SK-N-SH (cell line): ENCODE data around the gene ALDH1L2. TPM values are rescaled to one million over a fixed set of nuclear protein-coding genes. Genes with fewer than 3 reads are reported as not detected.

Experiments
- CTCF ChIA-PET: fragments of 300-600, 350-600 bp; formaldehyde crosslinking; extraction: SDS; loops from one replicate; lab custom pipeline; 2021; lab: Yijun Ruan, JAX
- POLR2A ChIA-PET: fragments of 350-600 bp; sonication (Branson Sonifier 250); formaldehyde crosslinking; extraction: SDS; loops from one replicate; lab custom pipeline; 2020; ENCODE audit warnings: antibody characterized with exemption, inconsistent platforms; lab: Yijun Ruan, JAX
- DNase-seq: peaks from one replicate; pipeline ENCODE4 v3.0.0; 2012
- H2AFZ ChIP-seq: fragments of 200-600 bp; sonication (generic); 2 replicates; pipeline ENCODE4 v1.8.1; 2016; ENCODE audit warnings: antibody characterized with exemption, mild to moderate bottlenecking, low read depth
- H3F3A ChIP-seq: fragments of 200-600 bp; sonication (generic); replicated peaks from 2 replicates; pipeline ENCODE3; 2016; ENCODE audit warnings: antibody characterized with exemption, mild to moderate bottlenecking; ENCODE audit not compliant: insufficient read depth
- H3K27ac ChIP-seq, 2 experiments: fragments of 200-500 bp in 1 of 2; fragments of 200-600 bp in 1 of 2; sonication (Bioruptor generic) in 1 of 2; sonication (generic), shearing (Covaris generic) in 1 of 2; 2 replicates each; pipeline versions ENCODE4 v1.5.1 to v1.6.1; 2014 to 2016; ENCODE audit warnings: low read depth in 2 of 2, inconsistent platforms in 1 of 2, low read length in 1 of 2, mild to moderate bottlenecking in 1 of 2, mixed read lengths in 1 of 2
- H3K27me3 ChIP-seq: fragments of 200-600 bp; sonication (generic), shearing (Covaris generic); 2 replicates; pipeline ENCODE4 v1.6.1; 2016; ENCODE audit warnings: mixed run types; ENCODE audit not compliant: insufficient read depth
- H3K36me3 ChIP-seq, 2 experiments: fragments of 200-500 bp in 1 of 2; fragments of 200-600 bp in 1 of 2; sonication (Bioruptor generic) in 1 of 2; sonication (generic) in 1 of 2; replicated peaks in 1 of 2; 2 replicates each; pipeline versions ENCODE3 to v1.5.1; 2014 to 2016; ENCODE audit warnings: low read length in 1 of 2, mild to moderate bottlenecking in 1 of 2; ENCODE audit not compliant: insufficient read depth in 2 of 2, control insufficient read depth in 1 of 2
- H3K4me1 ChIP-seq, 2 experiments: fragments of 200-500 bp in 1 of 2; fragments of 200-600 bp in 1 of 2; sonication (Bioruptor generic) in 1 of 2; sonication (generic), shearing (Covaris generic) in 1 of 2; 2 replicates each; pipeline versions ENCODE4 v1.5.1 to v1.6.1; 2014 to 2016; ENCODE audit warnings: low read depth in 1 of 2, low read length in 1 of 2, mixed run types in 1 of 2; ENCODE audit not compliant: insufficient read depth in 2 of 2, control insufficient read depth in 1 of 2
- H3K4me2 ChIP-seq: fragments of 200-600 bp; sonication (generic), shearing (Covaris generic); 2 replicates; pipeline ENCODE4 v1.6.1; 2017; ENCODE audit warnings: mixed run types
- H3K4me3 ChIP-seq, 2 experiments: fragments of 200-500 bp in 1 of 2; fragments of 200-600 bp in 1 of 2; sonication (Bioruptor generic) in 1 of 2; sonication (generic), shearing (Covaris generic) in 1 of 2; 2 replicates each; pipeline versions ENCODE4 v1.5.1 to v1.8.1; 2014 to 2016; ENCODE audit warnings: low read depth in 2 of 2, inconsistent platforms in 1 of 2, low read length in 1 of 2, mild to moderate bottlenecking in 1 of 2, mixed read lengths in 1 of 2, moderate library complexity in 1 of 2
- H3K79me2 ChIP-seq: fragments of 200-600 bp; sonication (generic); 2 replicates; pipeline ENCODE4 v1.8.1; 2017; ENCODE audit warnings: mild to moderate bottlenecking; ENCODE audit not compliant: insufficient read depth
- H3K9ac ChIP-seq: fragments of 200-600 bp; sonication (generic); 2 replicates; pipeline ENCODE4 v1.6.1; 2017; ENCODE audit warnings: mixed run types
- H3K9me2 ChIP-seq: fragments of 200-600 bp; sonication (generic); 2 replicates; pipeline ENCODE4 v1.6.1; 2017; ENCODE audit warnings: mixed run types
- H3K9me3 ChIP-seq: fragments of 200-600 bp; sonication (generic); 2 replicates; pipeline ENCODE4 v1.6.1; 2017; ENCODE audit warnings: mixed run types, mild to moderate bottlenecking, moderate library complexity
- H4K20me1 ChIP-seq: fragments of 200-600 bp; sonication (generic); 2 replicates; pipeline ENCODE4 v1.6.1; 2017; ENCODE audit warnings: mild to moderate bottlenecking, mixed run types; ENCODE audit not compliant: insufficient read depth
- CHD2 ChIP-seq: fragments of 150-350 bp; IDR thresholded peaks from 2 replicates; pipeline ENCODE4 v1.6.1; 2018; ENCODE audit warnings: low read length; ENCODE audit not compliant: partially characterized antibody
- CTCF ChIP-seq: fragments of 200-600 bp; sonication (generic); IDR thresholded peaks from 2 replicates; pipeline ENCODE4 v1.6.1; 2017; ENCODE audit warnings: antibody characterized with exemption, mild to moderate bottlenecking, moderate library complexity
- ELF1 ChIP-seq: IDR thresholded peaks from 2 replicates; pipeline ENCODE4 v1.4.0; 2012
- EP300 ChIP-seq, 2 experiments: IDR thresholded peaks; 2 replicates each; pipeline versions ENCODE4 v1.4.0 to v1.6.1; 2012; ENCODE audit warnings: borderline replicate concordance in 1 of 2, low read depth in 1 of 2, low read length in 1 of 2
- FOXM1 ChIP-seq: IDR thresholded peaks from 2 replicates; pipeline ENCODE4 v1.4.0; 2012; ENCODE audit warnings: low read depth, mild to moderate bottlenecking
- GABPA ChIP-seq: IDR thresholded peaks from 2 replicates; pipeline ENCODE4 v1.4.0; 2012; ENCODE audit warnings: low read depth, mild to moderate bottlenecking
- MEF2A ChIP-seq: IDR thresholded peaks from 2 replicates; pipeline ENCODE4 v1.4.0; 2012; ENCODE audit warnings: low read depth, borderline replicate concordance
- MXI1 ChIP-seq: IDR thresholded peaks from 2 replicates; pipeline ENCODE4 v1.6.1; 2012; ENCODE audit warnings: mild to moderate bottlenecking, low read depth, low read length, improper control_type of control experiment
- NFIC ChIP-seq: IDR thresholded peaks from 2 replicates; pipeline ENCODE4 v1.4.0; 2012; ENCODE audit warnings: borderline replicate concordance
- NRF1 ChIP-seq: IDR thresholded peaks from 2 replicates; pipeline ENCODE4 v1.6.1; 2012; ENCODE audit warnings: low read depth, mild to moderate bottlenecking, low read length
- RAD21 ChIP-seq: IDR thresholded peaks from 2 replicates; pipeline ENCODE4 v1.6.1; 2012; ENCODE audit warnings: mild to moderate bottlenecking, low read length
- RFX5 ChIP-seq: IDR thresholded peaks from 2 replicates; pipeline ENCODE4 v1.6.1; 2012; ENCODE audit warnings: mild to moderate bottlenecking, improper control_type of control experiment, low read length
- SIN3A ChIP-seq: IDR thresholded peaks from 2 replicates; pipeline ENCODE4 v1.6.1; 2012; ENCODE audit warnings: low read depth, mild to moderate bottlenecking, low read length, moderate library complexity, borderline replicate concordance
- SMC3 ChIP-seq: IDR thresholded peaks from 2 replicates; pipeline ENCODE4 v1.6.1; 2012; ENCODE audit warnings: low read depth, low read length, improper control_type of control experiment
- YY1 ChIP-seq: IDR thresholded peaks from 2 replicates; pipeline ENCODE4 v1.4.0; 2012; ENCODE audit warnings: low read depth, mild to moderate bottlenecking
- ZBTB33 ChIP-seq: IDR thresholded peaks from 2 replicates; pipeline ENCODE4 v1.4.0; 2012; ENCODE audit warnings: low read depth, borderline replicate concordance
- WGBS: methylation state at CpG from one replicate; pipeline ENCODE4 v1.1.6; 2017; ENCODE audit warnings: low lambda C conversion rate; 5-methylcytosine and 5-hydroxymethylcytosine counted together
- polyA plus RNA-seq, 3 experiments: library from polyadenylated mRNA; depleted of rRNA; stranded (reverse); fragments of >200 nt; gene quantifications; 2 replicates each; pipeline ENCODE4 v1.2.3, GENCODE V29; 2012
- TF ChIP-seq, protein P1 (sequence below): IDR thresholded peaks from 2 replicates; pipeline ENCODE4 v1.6.1; 2012; ENCODE audit warnings: mild to moderate bottlenecking, low read depth, low read length, moderate library complexity
- TF ChIP-seq, protein P2 (sequence below): fragments of 150-350 bp; IDR thresholded peaks from 2 replicates; pipeline ENCODE4 v1.6.1; 2017; ENCODE audit warnings: antibody characterized with exemption, low read length, low read depth, borderline replicate concordance
- TF ChIP-seq, protein P3 (sequence below): IDR thresholded peaks from 2 replicates; pipeline ENCODE4 v1.4.0; 2012; ENCODE audit warnings: low read depth, borderline replicate concordance
- TF ChIP-seq, protein P4 (sequence below): IDR thresholded peaks from 2 replicates; pipeline ENCODE4; 2012

The ALDH1L2 gene
- polyA plus RNA-seq, 1 of the 3 experiments (the other 2 are of a cell fraction), result 1.9 TPM

- no peaks in the 10 kb centered on the region for H4K20me1 ChIP-seq
- H3F3A ChIP-seq, result no peaks in the 10 kb centered on the region
- no peaks in the 10 kb centered on the region for H3K27me3 ChIP-seq
- TF ChIP-seq NRF1, result no peak
- no peak for TF ChIP-seq NFIC
- TF ChIP-seq FOXM1, result no peak
- TF ChIP-seq YY1, result no peak
- TF ChIP-seq GABPA, result no peak
- TF ChIP-seq, protein P1, sequence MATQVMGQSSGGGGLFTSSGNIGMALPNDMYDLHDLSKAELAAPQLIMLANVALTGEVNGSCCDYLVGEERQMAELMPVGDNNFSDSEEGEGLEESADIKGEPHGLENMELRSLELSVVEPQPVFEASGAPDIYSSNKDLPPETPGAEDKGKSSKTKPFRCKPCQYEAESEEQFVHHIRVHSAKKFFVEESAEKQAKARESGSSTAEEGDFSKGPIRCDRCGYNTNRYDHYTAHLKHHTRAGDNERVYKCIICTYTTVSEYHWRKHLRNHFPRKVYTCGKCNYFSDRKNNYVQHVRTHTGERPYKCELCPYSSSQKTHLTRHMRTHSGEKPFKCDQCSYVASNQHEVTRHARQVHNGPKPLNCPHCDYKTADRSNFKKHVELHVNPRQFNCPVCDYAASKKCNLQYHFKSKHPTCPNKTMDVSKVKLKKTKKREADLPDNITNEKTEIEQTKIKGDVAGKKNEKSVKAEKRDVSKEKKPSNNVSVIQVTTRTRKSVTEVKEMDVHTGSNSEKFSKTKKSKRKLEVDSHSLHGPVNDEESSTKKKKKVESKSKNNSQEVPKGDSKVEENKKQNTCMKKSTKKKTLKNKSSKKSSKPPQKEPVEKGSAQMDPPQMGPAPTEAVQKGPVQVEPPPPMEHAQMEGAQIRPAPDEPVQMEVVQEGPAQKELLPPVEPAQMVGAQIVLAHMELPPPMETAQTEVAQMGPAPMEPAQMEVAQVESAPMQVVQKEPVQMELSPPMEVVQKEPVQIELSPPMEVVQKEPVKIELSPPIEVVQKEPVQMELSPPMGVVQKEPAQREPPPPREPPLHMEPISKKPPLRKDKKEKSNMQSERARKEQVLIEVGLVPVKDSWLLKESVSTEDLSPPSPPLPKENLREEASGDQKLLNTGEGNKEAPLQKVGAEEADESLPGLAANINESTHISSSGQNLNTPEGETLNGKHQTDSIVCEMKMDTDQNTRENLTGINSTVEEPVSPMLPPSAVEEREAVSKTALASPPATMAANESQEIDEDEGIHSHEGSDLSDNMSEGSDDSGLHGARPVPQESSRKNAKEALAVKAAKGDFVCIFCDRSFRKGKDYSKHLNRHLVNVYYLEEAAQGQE, result no peak
- no peak for TF ChIP-seq EP300 (IDR thresholded peaks at IDR 0.05; ENCODE audit: borderline replicate concordance in 1 of 2, low read depth in 1 of 2, low read length in 1 of 2)
- no peak for TF ChIP-seq ELF1
- TF ChIP-seq CHD2, result no peak
- no peak for TF ChIP-seq CTCF
- TF ChIP-seq SIN3A, result no peak
- TF ChIP-seq ZBTB33, result no peak
- TF ChIP-seq MEF2A, result no peak
- TF ChIP-seq MXI1, result no peak
- TF ChIP-seq, protein P2, sequence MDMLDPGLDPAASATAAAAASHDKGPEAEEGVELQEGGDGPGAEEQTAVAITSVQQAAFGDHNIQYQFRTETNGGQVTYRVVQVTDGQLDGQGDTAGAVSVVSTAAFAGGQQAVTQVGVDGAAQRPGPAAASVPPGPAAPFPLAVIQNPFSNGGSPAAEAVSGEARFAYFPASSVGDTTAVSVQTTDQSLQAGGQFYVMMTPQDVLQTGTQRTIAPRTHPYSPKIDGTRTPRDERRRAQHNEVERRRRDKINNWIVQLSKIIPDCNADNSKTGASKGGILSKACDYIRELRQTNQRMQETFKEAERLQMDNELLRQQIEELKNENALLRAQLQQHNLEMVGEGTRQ, result no peak
- TF ChIP-seq RAD21, result no peak
- no peak for TF ChIP-seq SMC3
- TF ChIP-seq, protein P3, sequence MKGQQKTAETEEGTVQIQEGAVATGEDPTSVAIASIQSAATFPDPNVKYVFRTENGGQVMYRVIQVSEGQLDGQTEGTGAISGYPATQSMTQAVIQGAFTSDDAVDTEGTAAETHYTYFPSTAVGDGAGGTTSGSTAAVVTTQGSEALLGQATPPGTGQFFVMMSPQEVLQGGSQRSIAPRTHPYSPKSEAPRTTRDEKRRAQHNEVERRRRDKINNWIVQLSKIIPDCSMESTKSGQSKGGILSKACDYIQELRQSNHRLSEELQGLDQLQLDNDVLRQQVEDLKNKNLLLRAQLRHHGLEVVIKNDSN, result no peak
- no peak for TF ChIP-seq RFX5
- TF ChIP-seq, protein P4, sequence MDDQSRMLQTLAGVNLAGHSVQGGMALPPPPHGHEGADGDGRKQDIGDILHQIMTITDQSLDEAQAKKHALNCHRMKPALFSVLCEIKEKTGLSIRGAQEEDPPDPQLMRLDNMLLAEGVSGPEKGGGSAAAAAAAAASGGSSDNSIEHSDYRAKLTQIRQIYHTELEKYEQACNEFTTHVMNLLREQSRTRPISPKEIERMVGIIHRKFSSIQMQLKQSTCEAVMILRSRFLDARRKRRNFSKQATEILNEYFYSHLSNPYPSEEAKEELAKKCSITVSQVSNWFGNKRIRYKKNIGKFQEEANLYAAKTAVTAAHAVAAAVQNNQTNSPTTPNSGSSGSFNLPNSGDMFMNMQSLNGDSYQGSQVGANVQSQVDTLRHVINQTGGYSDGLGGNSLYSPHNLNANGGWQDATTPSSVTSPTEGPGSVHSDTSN, result no peak
- H3K4me2 ChIP-seq, result no peak overlapping the region
- H2AFZ ChIP-seq, result no peak overlapping the region
- H3K27ac ChIP-seq, result no peak overlapping the region
- no peaks in the 10 kb centered on the region for H3K9me2 ChIP-seq
- H3K4me1 ChIP-seq, result peaks cover 0 to 2% of the 10 kb centered on the region in 2 experiments; a peak in 1 of 4 replicates
- H3K9ac ChIP-seq, result no peak overlapping the region
- 95% methylated on average over 3 of the region's 3 CpGs for WGBS
- ChIA-PET POLR2A (no interaction called here), CTCF (no interaction called here)
- H3K4me3 ChIP-seq, result no peak overlapping the region
- H3K9me3 ChIP-seq, result no peaks in the 10 kb centered on the region
- DNase-seq, result no peak
- peaks cover 47 to 82% of the 10 kb centered on the region in 2 experiments for H3K36me3 ChIP-seq
- no peaks in the 10 kb centered on the region for H3K79me2 ChIP-seq
Observed at GRCh38 chr12:104997541-104997940, 86.7 kb downstream of the ALDH1L2 start.
